Activated CD8-positive, alpha-beta memory T cell treated with anti-CD3 and anti-CD28 coated beads, Interleukin-2, amount 10 ng/mL, durations not matched to agents 7 days and 5 days (primary cell): ENCODE data around the gene CNGA4. TPM values are rescaled to one million over a fixed set of nuclear protein-coding genes. Genes with fewer than 3 reads are reported as not detected.

ENCODE experiments used
- ATAC-seq: fragments of 150-1000 bp; cut with Tn5 transposase; one replicate; pipeline ENCODE4 v1.10.0; 2021; ENCODE audit warnings: moderate library complexity
- CTCF ChIA-PET: fragments of 350-600 bp; sonication (Branson Sonifier 250); formaldehyde crosslinking; loops from one replicate; lab custom pipeline; 2021; ENCODE audit warnings: antibody characterized with exemption; lab: Charles Lee
- DNase-seq: peaks from one replicate; pipeline ENCODE4 v3.0.0-alpha.2; 2020
- H3K27ac Mint-ChIP-seq: one replicate; pipeline ENCODE4 v1.8.0; 2021; ENCODE audit warnings: mild to moderate bottlenecking, mixed read lengths
- H3K27me3 Mint-ChIP-seq: one replicate; pipeline ENCODE4 v1.8.0; 2021; ENCODE audit warnings: mixed read lengths
- H3K36me3 Mint-ChIP-seq: one replicate; pipeline ENCODE4 v1.8.0; 2021; ENCODE audit warnings: mild to moderate bottlenecking, mixed read lengths
- H3K4me1 Mint-ChIP-seq: one replicate; pipeline ENCODE4 v1.8.0; 2021; ENCODE audit warnings: mixed read lengths
- H3K4me3 Mint-ChIP-seq: one replicate; pipeline ENCODE4 v1.8.0; 2021; ENCODE audit warnings: mild to moderate bottlenecking, moderate library complexity, mixed read lengths
- H3K9me3 Mint-ChIP-seq: one replicate; pipeline ENCODE4 v1.8.0; 2022; ENCODE audit warnings: low read depth, mixed read lengths
- total RNA-seq, 2 experiments: library from RNA; stranded (reverse); gene quantifications; one replicate each; pipeline ENCODE4 v1.2.3, GENCODE V29; 2021

Gene CNGA4
- total RNA-seq, 2 experiments from 2014 or later: 0.26 TPM; not detected in 1

- Mint-ChIP-seq H3K4me1 (no peaks in the 10 kb centered on the region), H3K36me3 (no peaks in the 10 kb centered on the region)
- no peak for ATAC-seq
Observed at GRCh38 chr11:6283453-6284023, 44.6 kb downstream of the CNGA4 start.

DNA sequence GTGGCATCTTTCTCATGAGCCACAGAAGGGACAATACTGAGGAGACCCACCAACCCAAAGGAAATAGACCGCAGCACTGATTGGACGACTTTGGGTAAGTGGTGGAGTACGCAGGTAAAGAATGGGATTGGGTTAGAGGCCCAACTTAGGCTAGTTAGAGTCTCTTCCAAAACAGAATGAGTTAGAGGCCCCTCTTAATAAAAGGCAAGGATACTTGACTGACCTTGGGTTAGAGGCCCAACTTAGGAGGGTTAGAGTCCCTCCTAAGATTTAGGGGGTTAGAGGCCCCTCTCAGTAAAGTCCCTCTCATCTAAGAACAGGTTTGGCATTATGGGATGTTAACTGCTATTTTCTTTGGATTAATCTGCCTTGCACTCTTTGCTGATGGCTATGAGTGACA is 45.4 kb downstream of the CNGA4 start:
- no peak for DNase-seq
- CTCF ChIA-PET: interaction anchor here (0.8 kb wide), 1 partner anchor 33 kb away, joined by 3 read pairs; no protein-coding TSS in a partner anchor
- Mint-ChIP-seq H3K27ac (no peak overlapping the region), H3K27me3 (peaks cover 60% of the 10 kb centered on the region), H3K36me3 (no peaks in the 10 kb centered on the region), H3K4me1 (no peaks in the 10 kb centered on the region), H3K9me3 (no peaks in the 10 kb centered on the region), H3K4me3 (no peak overlapping the region)
- no peak for ATAC-seq

More at GRCh38 chr11:6283453-6284023, 44.6 kb downstream of the CNGA4 start:
- no peak for DNase-seq
- Mint-ChIP-seq H3K4me3 (no peak overlapping the region), H3K9me3 (no peaks in the 10 kb centered on the region), H3K27me3 (peaks cover 60% of the 10 kb centered on the region), H3K27ac (no peak overlapping the region)
- CTCF ChIA-PET: no interaction called here

GRCh38 chr11:6285019-6285418 is 46.1 kb downstream of the CNGA4 start:
- CTCF ChIA-PET: interaction anchor here (0.8 kb wide), 1 partner anchor 34 kb away, joined by 3 read pairs; no protein-coding TSS in a partner anchor
- ATAC-seq: no peak
- DNase-seq: no peak
- Mint-ChIP-seq H3K36me3 (no peaks in the 10 kb centered on the region), H3K4me3 (no peak overlapping the region), H3K4me1 (no peaks in the 10 kb centered on the region), H3K27me3 (peaks cover 65% of the 10 kb centered on the region), H3K9me3 (no peaks in the 10 kb centered on the region), H3K27ac (no peak overlapping the region)

Other genes starting within 250 kb of the CNGA4 start
- gene OR56A4, start 232.1 kb upstream of the CNGA4 start, total RNA-seq: not detected
- not detected for gene OR56A1, start 208.3 kb upstream of the CNGA4 start, total RNA-seq
- gene OR56B4, start 131.4 kb upstream of the CNGA4 start, total RNA-seq: not detected
- not detected for gene OR52B2, start 68.8 kb upstream of the CNGA4 start, total RNA-seq
- gene OR52W1, start 39.9 kb upstream of the CNGA4 start, total RNA-seq: not detected
- gene C11orf42, start 33.5 kb upstream of the CNGA4 start, total RNA-seq: not detected
- 10 to 100 TPM; 17.3 to 19.9 TPM for gene FHIP1B, start 4.5 kb upstream of the CNGA4 start, total RNA-seq
- gene CCKBR, start 20.7 kb downstream of the CNGA4 start, total RNA-seq: not detected
- 10 to 100 TPM in 1 of 2 experiments, 1 to 10 TPM in 1; 4.9 to 18.7 TPM for gene CAVIN3, start 81.4 kb downstream of the CNGA4 start, total RNA-seq
- gene SMPD1, start 151.4 kb downstream of the CNGA4 start, total RNA-seq: 10 to 100 TPM; 38.9 to 41.9 TPM
- 10 to 100 TPM; 38.7 to 43.4 TPM for gene APBB1, start 180.0 kb downstream of the CNGA4 start, total RNA-seq
- gene HPX, start 201.9 kb downstream of the CNGA4 start, total RNA-seq: under 1 TPM in 1 of 2 experiments, not detected in 1; 0.76 TPM
- 1 to 10 TPM; 4.8 to 5.1 TPM for gene TRIM3, start 234.9 kb downstream of the CNGA4 start, total RNA-seq
- gene ARFIP2, start 242.2 kb downstream of the CNGA4 start, total RNA-seq: 10 to 100 TPM; 33.5 to 39.3 TPM
- gene TIMM10B, start 242.4 kb downstream of the CNGA4 start, total RNA-seq: 10 to 100 TPM; 29.2 to 47.0 TPM